Uterus (tissue), 2 donors: ENCODE measurements around the gene SH3PXD2B.

Experiments used
- CTCF ChIP-seq, 4 experiments: fragments of 200-600 bp in 2 of 4; fragments of 450-650 bp in 2 of 4; sonication (generic) in 2 of 4; IDR thresholded peaks; one replicate each; pipeline ENCODE4 v1.5.1; 2016 to 2019; ENCODE audit warnings: antibody characterized with exemption in 4 of 4, mild to moderate bottlenecking in 2 of 4, moderate library complexity in 1 of 4
- POLR2A ChIP-seq, 2 donors: fragments of 450-650 bp; IDR thresholded peaks; one replicate each; pipeline ENCODE4 v1.6.1; 2016; ENCODE audit warnings: antibody characterized with exemption in 2 of 2, mild to moderate bottlenecking in 1 of 2, moderate library complexity in 1 of 2

DNA sequence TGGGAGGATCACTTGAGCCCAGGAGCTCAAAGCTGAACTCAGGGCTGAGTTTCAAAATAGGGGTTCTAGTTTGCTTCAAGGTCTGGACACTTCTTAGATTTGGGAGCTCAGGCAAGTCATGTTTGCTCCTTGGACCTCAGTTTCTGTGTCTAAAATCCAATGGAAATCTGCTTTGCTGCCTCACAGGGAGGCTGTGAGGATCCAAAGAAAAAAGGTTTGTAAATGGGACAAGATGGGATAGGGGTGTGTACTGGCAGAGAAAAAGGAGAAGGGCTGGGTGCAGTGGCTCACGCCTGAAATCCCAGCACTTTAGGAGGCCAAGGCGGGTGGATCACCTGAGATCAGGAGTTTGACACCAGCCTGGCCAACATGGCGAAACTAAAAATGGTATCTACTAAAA lies 39.6 kb upstream of the SH3PXD2B start:
- TF ChIP-seq POLR2A (IDR thresholded peaks at IDR 0.05) (no peak), CTCF (IDR thresholded peaks at IDR 0.05) (no peak)
